GM21717 (cell line): Measurements from ENCODE around the gene HDGFL3.
"Not testable (repeated sequence)": the region's sequence is repeated elsewhere in the genome, so short reads cannot be mapped to it uniquely, and the experiment has no call there.

ENCODE experiments used
- ATAC-seq: cut with Tn5 transposase; IDR thresholded peaks from one replicate; pipeline ENCODE4 v1.9.1; 2021; ENCODE audit warnings: mild to moderate bottlenecking, moderate library complexity; ENCODE audit not compliant: unreplicated experiment

HDGFL3 gene

DNA sequence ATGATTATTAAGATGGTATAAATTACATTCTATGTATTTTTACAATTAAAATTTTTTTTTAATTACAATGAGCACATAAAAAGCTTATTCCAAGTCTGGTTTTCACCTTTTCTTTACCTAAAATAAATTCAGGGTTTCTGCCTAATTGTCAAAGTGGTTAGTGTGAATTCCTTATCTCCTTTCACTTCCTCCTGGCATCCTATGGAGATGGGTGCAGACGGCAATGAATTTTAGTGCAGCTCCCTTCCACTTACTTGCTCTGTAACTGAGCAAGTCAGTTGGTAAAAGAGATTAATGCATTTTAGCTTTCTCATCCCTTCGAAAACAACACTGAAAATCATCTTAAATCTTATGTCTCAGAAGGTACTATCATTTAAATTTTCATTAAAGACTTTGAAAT, 13.1 kb downstream of the HDGFL3 start:
- ATAC-seq, result no peak

- no peak for ATAC-seq
These were observed 13.9 kb downstream of the HDGFL3 start for GRCh38 chr15:83193721-83194120.

GRCh38 chr15:83192742-83193141, 14.9 kb downstream of the HDGFL3 start:
- no peak for ATAC-seq

DNA sequence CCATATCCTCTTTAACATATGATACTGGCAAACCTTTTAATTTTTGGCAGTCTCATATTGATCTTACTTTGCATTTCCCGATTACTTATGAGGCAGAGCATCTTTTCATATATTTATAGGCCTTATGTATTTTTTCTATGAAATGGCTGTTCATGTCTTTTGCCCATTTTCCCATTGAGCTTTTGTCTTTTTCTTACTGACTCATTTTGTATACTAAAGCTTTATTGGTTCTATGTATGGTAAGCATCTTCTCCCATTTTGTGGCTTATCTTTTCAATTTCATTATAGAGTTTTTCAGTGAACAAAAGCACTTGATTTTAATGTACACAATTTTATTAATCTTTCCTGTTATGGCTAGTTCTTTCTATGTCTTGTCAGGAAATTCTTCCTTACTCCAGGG, 17.2 kb downstream of the HDGFL3 start:
- no peak for ATAC-seq

- no peak for ATAC-seq
These were observed 22.1 kb downstream of the HDGFL3 start for GRCh38 chr15:83185561-83185960.

GRCh38 chr15:83178869-83179325, 28.7 kb downstream of the HDGFL3 start:
- no peak for ATAC-seq

- no peak for ATAC-seq
These were observed 29.2 kb downstream of the HDGFL3 start for GRCh38 chr15:83178390-83178789.

DNA sequence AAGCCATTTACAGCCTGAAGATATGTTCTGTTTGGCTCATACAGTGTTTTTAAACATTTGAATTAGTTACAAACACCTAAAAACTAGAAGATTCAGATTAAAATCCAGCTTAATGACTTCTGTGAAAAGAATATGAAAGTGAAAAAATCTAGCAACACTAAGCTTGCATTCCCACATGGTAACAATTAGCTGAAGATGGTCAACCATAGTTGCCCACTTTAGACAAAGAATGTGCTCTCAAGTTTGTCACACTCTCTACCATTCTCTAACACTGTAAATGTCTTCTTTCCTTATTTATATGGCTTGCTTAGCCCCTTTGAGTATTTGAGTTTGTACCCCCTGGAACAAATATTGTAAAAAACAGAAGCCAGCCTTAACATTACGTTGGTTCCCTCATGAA, 32.7 kb downstream of the HDGFL3 start:
- ATAC-seq, result no peak

DNA sequence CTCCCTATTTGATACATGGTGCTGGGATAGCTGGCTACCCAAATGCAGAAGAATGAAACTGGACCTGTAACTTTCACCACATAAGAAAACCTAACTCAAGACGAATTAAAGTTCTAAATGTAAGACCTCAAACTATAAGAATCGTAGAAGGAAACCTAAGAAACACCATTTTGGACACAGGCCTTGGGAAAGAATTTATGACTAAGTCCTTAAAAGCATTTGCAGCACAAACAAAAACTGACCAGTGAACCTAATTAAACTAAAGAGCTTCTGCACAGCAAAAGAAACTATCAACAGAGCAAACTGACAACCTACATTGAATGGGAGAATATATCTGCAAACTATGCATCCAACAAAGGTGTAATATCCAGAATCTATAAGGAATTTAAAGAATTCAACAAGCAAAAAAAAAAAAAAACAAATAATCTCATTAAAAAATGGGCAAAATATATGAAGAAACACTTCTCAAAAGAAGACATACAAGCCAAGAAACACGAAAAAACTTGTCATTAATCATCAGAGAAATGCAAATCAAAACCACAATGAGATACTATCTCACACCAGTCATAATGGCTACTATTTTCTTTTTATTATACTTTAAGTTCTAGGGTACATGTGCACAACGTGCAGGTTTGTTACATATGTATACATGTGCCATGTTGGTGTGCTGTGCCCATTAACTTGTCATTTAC, 37.0 kb downstream of the HDGFL3 start:
- no peak for ATAC-seq

- ATAC-seq, result not testable (repeated sequence)
These were observed 38.0 kb downstream of the HDGFL3 start for GRCh38 chr15:83169576-83169975.

GRCh38 chr15:83166830-83167229, 40.8 kb downstream of the HDGFL3 start:
- ATAC-seq, result no peak

DNA sequence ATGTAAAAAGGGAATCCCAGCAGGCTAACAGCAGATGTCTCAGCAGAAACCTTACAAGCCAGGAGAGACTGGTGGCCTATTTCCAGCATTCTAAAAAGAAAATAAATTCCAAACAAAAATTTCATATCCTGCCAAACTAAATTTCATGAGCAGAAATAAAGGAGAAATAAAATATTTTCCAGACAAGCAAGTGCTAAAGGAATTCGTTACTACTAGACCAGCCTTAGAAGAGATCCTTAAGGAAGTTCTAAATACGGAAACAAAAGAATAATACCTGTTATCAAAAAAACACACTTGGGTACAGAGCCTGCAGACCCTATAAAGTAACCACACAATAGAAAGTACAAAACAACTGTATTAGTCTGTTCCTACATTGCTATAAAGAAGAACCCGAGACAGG, 41.4 kb downstream of the HDGFL3 start:
- no peak for ATAC-seq

GRCh38 chr15:83164771-83165404, 42.7 kb downstream of the HDGFL3 start:
- peak; percentile 58 for ATAC-seq

GRCh38 chr15:83164111-83164770, 43.4 kb downstream of the HDGFL3 start:
- no peak for ATAC-seq

- no peak for ATAC-seq
These were observed 44.6 kb downstream of the HDGFL3 start for GRCh38 chr15:83163032-83163431.

- no peak for ATAC-seq
These were observed 46.9 kb downstream of the HDGFL3 start for GRCh38 chr15:83160741-83161140.

GRCh38 chr15:83158393-83158792, 49.2 kb downstream of the HDGFL3 start:
- ATAC-seq, result no peak

- no peak for ATAC-seq
These were observed 51.7 kb downstream of the HDGFL3 start for GRCh38 chr15:83155942-83156341.

- no peak for ATAC-seq
These were observed 54.3 kb downstream of the HDGFL3 start for GRCh38 chr15:83153288-83153687.

DNA sequence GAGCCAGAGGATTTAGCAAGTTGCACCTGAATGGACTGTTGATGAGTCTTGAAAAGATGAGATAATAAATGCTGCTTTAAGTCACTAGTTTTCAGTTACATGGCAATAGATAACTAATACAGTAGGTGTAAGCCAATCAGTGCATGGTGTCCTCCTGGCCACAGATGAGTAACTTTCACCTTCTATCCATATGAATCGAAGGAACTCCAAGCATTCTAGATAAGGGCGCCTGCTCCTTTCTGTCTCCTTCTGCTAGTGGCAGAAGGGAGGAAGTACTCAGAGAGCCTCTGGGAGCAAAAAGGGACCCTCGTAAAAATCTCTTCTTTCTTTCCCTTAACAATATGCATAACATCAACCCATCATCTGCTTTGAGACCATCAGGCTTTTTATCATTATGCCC, 62.9 kb downstream of the HDGFL3 start:
- ATAC-seq, result no peak

GRCh38 chr15:83142151-83142550, 65.5 kb downstream of the HDGFL3 start:
- not testable (repeated sequence) for ATAC-seq

- ATAC-seq, result no peak
These were observed 74.6 kb downstream of the HDGFL3 start for GRCh38 chr15:83132861-83133523.
